HepG2 (cell line): ENCODE measurements around the gene NRAS. TPM values are rescaled to one million over a fixed set of nuclear protein-coding genes. Genes with fewer than 3 reads are reported as not detected.

Experiments used
- ATAC-seq: fragments of 200-7000 bp; cut with Tn5 transposase; 3 replicates; pipeline ENCODE4 v1.9.1; 2020; ENCODE audit warnings: mild to moderate bottlenecking, moderate library complexity
- BruUV-seq: library from RNA; stranded (reverse); fragments of 400-500 nt; replicated peaks from 2 replicates; lab custom pipeline; 2021; lab: Mats Ljungman, UMichigan
- CTCF ChIA-PET: fragments of 300-600 bp; formaldehyde crosslinking; extraction: SDS; loops from one replicate; lab custom pipeline; 2021; ENCODE audit warnings: low total read pairs, inconsistent platforms, low intra/inter-chr PET ratio; lab: Yijun Ruan, JAX
- POLR2A ChIA-PET: fragments of 350-600 bp; sonication (Branson Sonifier 250); formaldehyde crosslinking; loops from one replicate; lab custom pipeline; 2020; ENCODE audit warnings: antibody characterized with exemption, inconsistent platforms; lab: Yijun Ruan, JAX
- DNase-seq: peaks from one replicate; pipeline ENCODE4 v3.0.0-alpha.2; 2015; ENCODE audit warnings: low spot score
- FAIRE-seq: peaks from 3 replicates; lab custom pipeline; 2011; peaks lifted over from hg19 to GRCh38; lab: Jason Lieb, UNC
- H2AFZ ChIP-seq: one replicate; pipeline ENCODE4 v1.6.1; 2011; ENCODE audit warnings: low read length, inconsistent platforms
- H3K27ac ChIP-seq: fragments of 300-600 bp; 3 replicates; pipeline ENCODE4 v1.8.0; 2011; ENCODE audit warnings: mixed run types, mild to moderate bottlenecking, mixed read lengths, low read length, inconsistent platforms; ENCODE audit not compliant: insufficient read depth; ENCODE audit errors: extremely low read length
- H3K27me3 ChIP-seq, 2 experiments: fragments of 200-600 bp in 1 of 2; 2 replicates in 1 of 2; 3 replicates in 1 of 2; pipeline versions ENCODE4 v1.6.0 to v1.8.0; 2011; ENCODE audit warnings: low read length in 2 of 2, mild to moderate bottlenecking in 2 of 2, moderate library complexity in 2 of 2, inconsistent platforms in 1 of 2; ENCODE audit not compliant: insufficient read depth in 2 of 2, control insufficient read depth in 1 of 2
- H3K36me3 ChIP-seq, 2 experiments: fragments of 200-600 bp in 1 of 2; replicated peaks in 1 of 2; 2 replicates in 1 of 2; 3 replicates in 1 of 2; pipeline versions ENCODE4 v1.5.1 to v1.8.0; 2011; ENCODE audit warnings: low read length in 2 of 2, inconsistent platforms in 1 of 2; ENCODE audit not compliant: insufficient read depth in 2 of 2, control insufficient read depth in 1 of 2
- H3K4me1 ChIP-seq: 2 replicates; pipeline ENCODE4 v1.5.1; 2012; ENCODE audit warnings: low read length, inconsistent platforms; ENCODE audit not compliant: insufficient read depth
- H3K4me2 ChIP-seq: 2 replicates; pipeline ENCODE4 v1.6.0; 2011; ENCODE audit warnings: low read depth, low read length, inconsistent platforms
- H3K4me3 ChIP-seq, 3 experiments: fragments of 200-600 bp in 1 of 3; sonication (generic), shearing (Covaris generic) in 1 of 3; replicated peaks in 1 of 3; 2 replicates each; pipeline ENCODE4 v1.5.1; 2011 to 2016; ENCODE audit warnings: low read length in 3 of 3, inconsistent platforms in 2 of 3, low read depth in 2 of 3, mild to moderate bottlenecking in 2 of 3, control low read depth in 1 of 3, mixed read lengths in 1 of 3; ENCODE audit not compliant: insufficient read depth in 1 of 3
- H3K79me2 ChIP-seq: one replicate; pipeline ENCODE4 v1.6.1; 2011; ENCODE audit warnings: low read length, inconsistent platforms; ENCODE audit not compliant: insufficient read depth
- H3K9ac ChIP-seq: 2 replicates; pipeline ENCODE4 v1.6.0; 2011; ENCODE audit warnings: mild to moderate bottlenecking, low read depth, low read length, inconsistent platforms; ENCODE audit not compliant: insufficient read depth
- H3K9me3 ChIP-seq: 2 replicates; pipeline ENCODE4 v1.5.1; 2012; ENCODE audit warnings: mild to moderate bottlenecking, low read length
- H4K20me1 ChIP-seq: 2 replicates; pipeline ENCODE4 v1.6.0; 2011; ENCODE audit warnings: inconsistent platforms, mild to moderate bottlenecking, low read length, moderate library complexity; ENCODE audit not compliant: insufficient read depth
- MYC ChIP-seq: sonication (generic); formaldehyde crosslinking; IDR thresholded peaks from 2 replicates; pipeline ENCODE4 v1.9.0; 2021; ENCODE audit warnings: missing genetic modification reagents, borderline replicate concordance
- RCOR2 ChIP-seq: IDR thresholded peaks from 2 replicates; pipeline ENCODE4 v1.6.1; 2016; ENCODE audit warnings: missing biosample characterization, missing genetic modification reagents
- ZNF510 ChIP-seq: sonication (generic); formaldehyde crosslinking; IDR thresholded peaks from 2 replicates; pipeline ENCODE4 v1.4.0; 2020; ENCODE audit warnings: low read depth, mild to moderate bottlenecking, missing genetic modification reagents
- whole genome bisulfite sequencing: methylation state at CpG from one replicate; pipeline ENCODE4 v1.1.6; 2017; ENCODE audit warnings: low lambda C conversion rate; 5-methylcytosine and 5-hydroxymethylcytosine counted together
- in situ Hi-C: cut with HindIII; loops from 2 replicates; pipeline ENCODE4 v1.10.0; 2017; ENCODE audit warnings: low pct_unique_long_range_greater_than_20kb; ENCODE audit not compliant: extremely low pct_ligation_motif_present
- intact Hi-C: fragments of 100-400 bp; cut with micrococcal nuclease; formaldehyde crosslinking; loops from one replicate; pipeline ENCODE4 v1.10.0; 2022; ENCODE audit not compliant: unreplicated experiment
- polyA plus RNA-seq, 8 experiments: library from polyadenylated mRNA; depleted of rRNA in 3 of 8; stranded (reverse) in 7 of 8; unstranded in 1 of 8; fragments of >200 nt; fragmentation: Illumina TruSeq in 4 of 8; extraction: Trizol in 4 of 8; gene quantifications; 2 replicates each; pipeline versions ENCODE4 v1.2.1 to v1.2.3, GENCODE V29; 2011 to 2016; ENCODE audit warnings: low read depth in 4 of 8, missing spikeins in 1 of 8, mixed read lengths in 1 of 8; ENCODE audit not compliant: insufficient read depth in 1 of 8
- total RNA-seq, 5 experiments: library from RNA; depleted of rRNA; stranded (reverse); fragments of >200 nt; fragmentation: Illumina TruSeq; extraction: Trizol; gene quantifications; 2 replicates each; pipeline ENCODE4 v1.2.3, GENCODE V29; 2016; ENCODE audit warnings: low read depth in 1 of 5
- TF ChIP-seq, protein P1 (sequence below): sonication (generic); formaldehyde crosslinking; IDR thresholded peaks from 2 replicates; pipeline ENCODE4 v1.4.0; 2020; ENCODE audit warnings: mild to moderate bottlenecking, missing genetic modification reagents, borderline replicate concordance
- TF ChIP-seq, protein P2 (sequence below): sonication (generic); formaldehyde crosslinking; IDR thresholded peaks from 2 replicates; pipeline ENCODE4 v1.4.0; 2020; ENCODE audit warnings: mild to moderate bottlenecking, missing genetic modification reagents

The NRAS gene
- total and polyA plus RNA-seq, 2 of the 13 experiments (the other 11 are each of a cell fraction or from before 2014, with no cell fraction given): 38.6 to 58.8 TPM

GRCh38 chr1:114695430-114696058 is 21.0 kb downstream of the NRAS start, which contains the start of gene AMPD1 (continued):
- TF ChIP-seq, protein P1, sequence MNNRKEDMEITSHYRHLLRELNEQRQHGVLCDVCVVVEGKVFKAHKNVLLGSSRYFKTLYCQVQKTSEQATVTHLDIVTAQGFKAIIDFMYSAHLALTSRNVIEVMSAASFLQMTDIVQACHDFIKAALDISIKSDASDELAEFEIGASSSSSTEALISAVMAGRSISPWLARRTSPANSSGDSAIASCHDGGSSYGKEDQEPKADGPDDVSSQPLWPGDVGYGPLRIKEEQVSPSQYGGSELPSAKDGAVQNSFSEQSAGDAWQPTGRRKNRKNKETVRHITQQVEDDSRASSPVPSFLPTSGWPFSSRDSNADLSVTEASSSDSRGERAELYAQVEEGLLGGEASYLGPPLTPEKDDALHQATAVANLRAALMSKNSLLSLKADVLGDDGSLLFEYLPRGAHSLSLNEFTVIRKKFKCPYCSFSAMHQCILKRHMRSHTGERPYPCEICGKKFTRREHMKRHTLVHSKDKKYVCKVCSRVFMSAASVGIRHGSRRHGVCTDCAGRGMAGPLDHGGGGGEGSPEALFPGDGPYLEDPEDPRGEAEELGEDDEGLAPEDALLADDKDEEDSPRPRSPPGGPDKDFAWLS (CRISPR knock-in tag): no peak
- no peak for TF ChIP-seq RCOR2
- TF ChIP-seq, all 625 proteins: peak for 0

DNA sequence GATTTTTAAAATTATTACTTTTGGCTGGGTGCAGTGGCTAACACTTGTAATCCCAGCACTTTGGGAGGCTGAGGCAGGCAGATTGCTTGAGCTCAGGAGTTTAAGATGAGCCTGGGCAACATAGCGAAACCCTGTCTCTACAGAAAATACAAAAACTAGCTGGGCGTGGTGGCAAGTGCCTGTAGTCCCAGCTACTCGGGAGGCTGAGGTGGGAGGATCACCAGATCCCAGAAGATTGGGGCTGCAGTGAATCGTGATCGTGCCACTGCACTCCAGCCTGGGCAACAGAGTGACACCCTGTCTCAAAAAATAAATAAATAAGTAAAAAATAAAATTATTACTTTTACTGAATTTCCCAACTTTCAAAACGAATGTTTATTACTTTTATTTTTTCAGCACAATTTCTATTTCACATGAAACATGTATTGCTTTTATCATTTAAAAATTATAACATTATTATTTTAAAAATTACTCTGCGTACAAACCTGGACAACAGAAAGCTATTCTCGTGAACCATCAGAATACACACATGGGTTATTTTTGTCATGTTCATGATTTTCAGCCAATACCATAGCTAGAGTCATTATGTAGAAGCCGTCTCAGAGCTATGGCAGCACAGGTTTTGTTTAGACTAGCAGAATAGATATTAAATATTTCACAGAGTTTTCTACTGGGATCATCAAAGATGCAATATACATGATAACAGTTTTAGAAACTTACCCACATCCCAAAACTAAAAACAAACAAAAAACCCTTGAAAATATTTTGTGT is 21.8 kb downstream of the NRAS start:
- in situ Hi-C loops: loop anchor here (25.0 kb wide), 1 partner anchor 332 kb away; no protein-coding TSS in a partner anchor
- CTCF ChIA-PET: no interaction called here

More for the DNA sequence above, 21.8 kb downstream of the NRAS start:
- TF ChIP-seq MYC (CRISPR knock-in tag) (no peak), ZNF510 (CRISPR knock-in tag) (no peak)
- TF ChIP-seq, protein P2, sequence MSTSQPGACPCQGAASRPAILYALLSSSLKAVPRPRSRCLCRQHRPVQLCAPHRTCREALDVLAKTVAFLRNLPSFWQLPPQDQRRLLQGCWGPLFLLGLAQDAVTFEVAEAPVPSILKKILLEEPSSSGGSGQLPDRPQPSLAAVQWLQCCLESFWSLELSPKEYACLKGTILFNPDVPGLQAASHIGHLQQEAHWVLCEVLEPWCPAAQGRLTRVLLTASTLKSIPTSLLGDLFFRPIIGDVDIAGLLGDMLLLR (CRISPR knock-in tag): no peak
- Histone ChIP-seq H2AFZ (no peak overlapping the region), H3K4me1 (no peaks in the 10 kb centered on the region), H3K27ac (no peak overlapping the region), H3K79me2 (no peaks in the 10 kb centered on the region), H3K36me3 (no peaks in the 10 kb centered on the region), H3K27me3 (no peaks in the 10 kb centered on the region), H3K9me3 (no peaks in the 10 kb centered on the region), H3K9ac (no peak overlapping the region), H4K20me1 (no peaks in the 10 kb centered on the region), H3K4me2 (no peak overlapping the region), H3K4me3 (no peak overlapping the region)
- DNase-seq (no peak), FAIRE-seq (no peak), ATAC-seq (no peak)
- POLR2A ChIA-PET: no interaction called here
- WGBS: 38% methylated on average over 9 of the region's 9 CpGs
- BruUV-seq: no TSS peak
- intact Hi-C loops: no loop called here
